NCI-H1436 treated with DMSO at 0.1 percent for 48 hours (cell line): Measurements from ENCODE around the gene LPAR6.
"Not testable (repeated sequence)": the region's sequence is repeated elsewhere in the genome, so short reads cannot be mapped to it uniquely, and the experiment has no call there.

Source experiments
- DNase-seq: peaks from one replicate; lab custom pipeline; 2025; lab: John Stamatoyannopoulos, UW

Gene LPAR6

GRCh38 chr13:48412881-48413351 lies at the start of gene LPAR6:
Gene LPAR6 (minus strand): TSS chr13:48413113. CDS start chr13:48412423, 690 bp downstream.
- no peak for DNase-seq

GRCh38 chr13:48457578-48458242 lies 44.8 kb upstream of the LPAR6 start:
- DNase-seq = no peak

- DNase-seq = no peak
Measured at GRCh38 chr13:48456546-48456945, 43.6 kb upstream of the LPAR6 start.

- DNase-seq = not testable (repeated sequence)
Measured at GRCh38 chr13:48451196-48451595, 38.3 kb upstream of the LPAR6 start.

GRCh38 chr13:48449656-48450055 lies 36.7 kb upstream of the LPAR6 start:
- no peak for DNase-seq

GRCh38 chr13:48448959-48449614 lies 36.2 kb upstream of the LPAR6 start:
- no peak for DNase-seq

GRCh38 chr13:48448285-48448958 lies 35.5 kb upstream of the LPAR6 start:
- DNase-seq = no peak

GRCh38 chr13:48446464-48446863 lies 33.6 kb upstream of the LPAR6 start:
- no peak for DNase-seq

GRCh38 chr13:48443442-48444208 lies 30.7 kb upstream of the LPAR6 start:
- no peak for DNase-seq

- no peak for DNase-seq
Measured at GRCh38 chr13:48437371-48437770, 24.5 kb upstream of the LPAR6 start.

GRCh38 chr13:48436661-48437288 lies 23.9 kb upstream of the LPAR6 start:
- no peak for DNase-seq

GRCh38 chr13:48434200-48434599 lies 21.3 kb upstream of the LPAR6 start:
- no peak for DNase-seq

GRCh38 chr13:48431987-48432615 lies 19.2 kb upstream of the LPAR6 start:
- DNase-seq = no peak

- DNase-seq = no peak
Measured at GRCh38 chr13:48431431-48431830, 18.5 kb upstream of the LPAR6 start.

- no peak for DNase-seq
Measured at GRCh38 chr13:48429886-48430285, 17.0 kb upstream of the LPAR6 start.

GRCh38 chr13:48429036-48429435 lies 16.1 kb upstream of the LPAR6 start:
- no peak for DNase-seq

- DNase-seq = not testable (repeated sequence)
Measured at GRCh38 chr13:48426755-48427298, 13.9 kb upstream of the LPAR6 start.

- DNase-seq = no peak
Measured at GRCh38 chr13:48426052-48426451, 13.1 kb upstream of the LPAR6 start.

GRCh38 chr13:48424212-48424611 lies 11.3 kb upstream of the LPAR6 start:
- DNase-seq = no peak

- not testable (repeated sequence) for DNase-seq
Measured at GRCh38 chr13:48422003-48422402, 9.1 kb upstream of the LPAR6 start.

- no peak for DNase-seq
Measured at GRCh38 chr13:48415516-48415915, 2.6 kb upstream of the LPAR6 start.
